Liver (tissue), 3 donors: ENCODE measurements around the gene BANP.
"Not testable (repeated sequence)": the region's sequence is repeated elsewhere in the genome, so short reads cannot be mapped to it uniquely, and the experiment has no call there.

Experiments used
- FOXA1 ChIP-seq: IDR thresholded peaks from 2 replicates; pipeline ENCODE4 v1.6.1; 2016; ENCODE audit warnings: antibody characterized with exemption
- HNF4G ChIP-seq: IDR thresholded peaks from 2 replicates; pipeline ENCODE4 v1.6.1; 2016; ENCODE audit warnings: antibody characterized with exemption
- MAX ChIP-seq: IDR thresholded peaks from 2 replicates; pipeline ENCODE4 v1.6.1; 2016; ENCODE audit warnings: antibody characterized with exemption
- SP1 ChIP-seq: IDR thresholded peaks from 2 replicates; pipeline ENCODE4 v1.6.1; 2018; ENCODE audit warnings: antibody characterized with exemption, mild to moderate bottlenecking
- TAF1 ChIP-seq: conservative IDR thresholded peaks from 2 replicates; pipeline ENCODE4 v1.6.1; 2016; ENCODE audit warnings: antibody characterized with exemption, mild to moderate bottlenecking
- TF ChIP-seq, protein P1 (sequence below): fragments of 150-350 bp; IDR thresholded peaks from 2 replicates; pipeline ENCODE4 v1.5.1; 2017; ENCODE audit warnings: improper control_type of control experiment, low read depth, low read length; ENCODE audit not compliant: missing input control
- donor health status: healthy.
- donor health status: healthy.

- TF ChIP-seq TAF1, HNF4G, MAX, SP1, FOXA1: not testable (repeated sequence)
- TF ChIP-seq, protein P1, sequence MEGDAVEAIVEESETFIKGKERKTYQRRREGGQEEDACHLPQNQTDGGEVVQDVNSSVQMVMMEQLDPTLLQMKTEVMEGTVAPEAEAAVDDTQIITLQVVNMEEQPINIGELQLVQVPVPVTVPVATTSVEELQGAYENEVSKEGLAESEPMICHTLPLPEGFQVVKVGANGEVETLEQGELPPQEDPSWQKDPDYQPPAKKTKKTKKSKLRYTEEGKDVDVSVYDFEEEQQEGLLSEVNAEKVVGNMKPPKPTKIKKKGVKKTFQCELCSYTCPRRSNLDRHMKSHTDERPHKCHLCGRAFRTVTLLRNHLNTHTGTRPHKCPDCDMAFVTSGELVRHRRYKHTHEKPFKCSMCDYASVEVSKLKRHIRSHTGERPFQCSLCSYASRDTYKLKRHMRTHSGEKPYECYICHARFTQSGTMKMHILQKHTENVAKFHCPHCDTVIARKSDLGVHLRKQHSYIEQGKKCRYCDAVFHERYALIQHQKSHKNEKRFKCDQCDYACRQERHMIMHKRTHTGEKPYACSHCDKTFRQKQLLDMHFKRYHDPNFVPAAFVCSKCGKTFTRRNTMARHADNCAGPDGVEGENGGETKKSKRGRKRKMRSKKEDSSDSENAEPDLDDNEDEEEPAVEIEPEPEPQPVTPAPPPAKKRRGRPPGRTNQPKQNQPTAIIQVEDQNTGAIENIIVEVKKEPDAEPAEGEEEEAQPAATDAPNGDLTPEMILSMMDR, result not testable (repeated sequence)
Measured at GRCh38 chr16:87937231-87937542, 14.0 kb upstream of the BANP start.
